ENCODE measurements around the gene PTPRM.
A peak's percentile ranks its signal among the peaks of the same experiment; 100 is the strongest.

Gene PTPRM

DNA sequence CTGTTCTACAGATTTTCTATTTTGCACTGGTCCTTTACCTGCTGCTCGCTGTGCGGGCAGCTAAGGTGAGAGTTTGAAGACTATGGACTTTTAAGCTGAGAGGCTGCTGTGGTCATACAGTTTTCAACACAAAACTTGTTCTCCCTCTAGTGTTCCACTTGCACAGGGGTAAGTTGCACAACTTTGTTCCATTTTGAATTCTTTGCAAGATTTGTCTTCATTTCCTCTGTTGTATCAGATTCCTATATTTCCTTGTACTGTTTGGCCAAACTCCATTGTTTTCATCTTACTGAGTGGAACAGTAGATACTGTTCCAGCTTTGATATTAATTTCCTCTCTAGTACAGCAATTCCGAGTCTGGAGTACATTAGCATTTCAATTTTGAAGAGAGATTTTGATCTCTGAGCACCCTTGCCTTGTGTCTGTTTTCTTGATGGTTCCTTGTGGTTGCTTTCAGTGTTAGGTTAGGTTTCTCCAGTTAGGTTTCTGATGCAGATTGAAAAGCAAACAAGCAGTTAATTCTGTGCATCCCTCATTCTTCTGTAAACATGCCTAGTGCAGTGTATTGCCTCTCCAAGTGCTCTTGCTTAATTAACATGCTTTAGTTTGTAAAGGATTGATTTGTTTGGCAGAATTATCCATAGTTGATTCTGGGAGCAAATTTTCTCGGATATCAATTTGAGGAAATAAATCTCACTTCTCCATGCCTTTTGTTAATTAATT lies 188.8 kb downstream of the PTPRM start:
- no peak for DNase-seq (ENCODE audit: low read depth, low spot score)

GRCh38 chr18:7757175-7757574 lies 190.1 kb downstream of the PTPRM start:
- no peak for DNase-seq (ENCODE audit: low read depth, low spot score)

DNA sequence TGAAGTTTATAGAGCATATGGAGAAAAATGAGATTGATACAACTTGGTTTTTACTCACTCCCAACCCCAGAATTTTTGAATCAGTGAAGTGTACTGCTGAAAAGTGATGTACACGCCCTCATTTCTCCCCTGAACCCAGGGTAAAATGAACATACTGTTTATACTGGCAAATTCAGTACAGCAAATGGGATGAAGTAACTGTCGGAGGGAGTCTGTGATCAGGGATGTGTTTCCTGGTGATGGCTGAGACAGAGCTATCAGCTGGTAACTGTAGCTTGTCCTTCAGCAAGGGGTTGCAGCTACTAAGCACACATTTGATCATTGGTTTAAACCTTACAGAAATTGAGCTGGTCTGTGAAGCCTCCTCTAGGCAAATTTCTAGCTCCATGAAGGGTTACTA lies 191.6 kb downstream of the PTPRM start:
- no peak for DNase-seq (ENCODE audit: low read depth, low spot score)

- peak; percentile 71 for DNase-seq (ENCODE audit: low read depth, low spot score)
Measured at GRCh38 chr18:7760967-7761948, 194.1 kb downstream of the PTPRM start.

DNA sequence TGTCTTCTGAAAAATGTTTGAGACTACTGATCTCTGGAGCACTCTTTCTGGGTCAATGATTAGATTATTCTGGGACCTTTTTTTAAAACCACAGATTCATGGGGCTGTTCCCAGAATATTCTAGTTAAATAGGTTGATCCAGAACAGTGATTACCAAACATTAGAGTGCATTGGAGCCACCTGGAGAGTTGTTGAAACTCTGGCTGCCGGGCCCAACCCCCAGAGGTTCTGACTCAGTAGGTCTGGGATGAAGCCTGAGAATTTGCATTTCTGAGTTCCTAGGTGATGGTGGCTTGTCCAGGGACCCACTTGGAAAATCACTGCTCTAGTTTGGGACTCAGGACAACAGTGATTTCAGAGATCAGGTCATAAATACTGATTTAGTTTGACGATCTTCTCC lies 197.3 kb downstream of the PTPRM start:
- no peak for DNase-seq (ENCODE audit: low read depth, low spot score)

GRCh38 chr18:7766346-7766745 lies 199.2 kb downstream of the PTPRM start:
- DNase-seq (ENCODE audit: low read depth, low spot score), result no peak

- DNase-seq (ENCODE audit: low read depth, low spot score), result no peak
Measured at GRCh38 chr18:7766817-7767216, 199.7 kb downstream of the PTPRM start.

DNA sequence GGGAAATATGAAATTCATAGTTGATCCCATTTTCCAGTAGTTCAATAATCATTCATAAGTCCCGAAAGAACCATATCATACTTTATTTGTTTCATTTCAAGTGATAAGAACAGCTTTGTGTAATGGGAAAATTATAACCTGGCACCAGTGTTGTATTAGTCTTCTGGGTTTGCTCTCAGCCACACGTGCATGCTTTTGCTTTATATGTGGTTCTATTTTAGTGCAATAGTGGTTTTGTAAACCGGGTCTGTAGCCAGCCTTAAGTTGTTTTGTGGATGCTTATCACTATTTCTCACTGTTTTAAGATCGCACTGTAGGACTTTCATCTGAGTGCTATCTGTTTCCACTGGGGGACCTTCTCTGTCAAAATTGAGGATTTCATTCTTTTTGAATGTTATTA lies 203.8 kb downstream of the PTPRM start:
- DNase-seq (ENCODE audit: low read depth, low spot score), result no peak

DNA sequence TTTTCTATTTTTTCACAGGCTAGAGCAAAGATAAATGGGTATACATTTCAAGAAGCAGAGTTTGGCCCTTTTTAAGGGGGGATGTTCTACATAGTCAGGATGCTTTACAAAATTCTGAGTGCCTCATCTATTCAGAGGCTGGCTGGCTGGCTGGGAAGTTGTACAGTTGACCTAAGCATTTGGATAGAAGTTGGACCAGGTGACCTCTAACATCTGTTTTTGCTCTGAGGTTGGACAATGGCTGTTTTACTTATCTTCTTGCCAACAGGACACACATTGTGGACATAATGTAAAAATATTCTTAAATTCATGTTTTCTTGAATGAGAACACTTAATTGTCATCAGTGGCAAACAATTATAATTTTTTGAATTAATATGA lies 205.4 kb downstream of the PTPRM start:
- no peak for DNase-seq (ENCODE audit: low read depth, low spot score)

GRCh38 chr18:7772951-7773350 lies 205.8 kb downstream of the PTPRM start:
- DNase-seq (ENCODE audit: low read depth, low spot score), result no peak

DNA sequence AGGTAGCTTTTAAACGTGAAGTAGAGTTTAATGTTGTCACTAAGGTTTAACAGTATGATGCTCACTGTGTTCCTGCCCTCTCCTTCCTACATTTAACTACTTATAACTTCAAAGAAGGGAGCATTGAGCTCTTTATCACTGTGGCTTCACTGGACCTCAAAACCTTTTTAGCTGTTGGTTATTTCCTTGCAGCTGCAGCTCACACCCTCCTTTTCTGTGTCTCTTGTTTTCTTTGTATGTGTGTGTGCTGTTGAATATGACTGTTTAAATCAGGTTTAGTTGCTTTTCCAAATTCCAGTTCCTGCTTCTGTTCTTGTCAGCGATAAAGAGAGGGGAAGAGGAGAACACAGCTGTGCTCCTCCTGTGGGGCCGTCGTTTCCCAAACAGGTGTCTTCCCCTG lies 208.0 kb downstream of the PTPRM start:
- no peak for DNase-seq (ENCODE audit: low read depth, low spot score)

GRCh38 chr18:7775843-7776242 lies 208.7 kb downstream of the PTPRM start:
- no peak for DNase-seq (ENCODE audit: low read depth, low spot score)

GRCh38 chr18:7778181-7778580 lies 211.1 kb downstream of the PTPRM start:
- peak; percentile 18 for DNase-seq (ENCODE audit: low read depth, low spot score)

DNA sequence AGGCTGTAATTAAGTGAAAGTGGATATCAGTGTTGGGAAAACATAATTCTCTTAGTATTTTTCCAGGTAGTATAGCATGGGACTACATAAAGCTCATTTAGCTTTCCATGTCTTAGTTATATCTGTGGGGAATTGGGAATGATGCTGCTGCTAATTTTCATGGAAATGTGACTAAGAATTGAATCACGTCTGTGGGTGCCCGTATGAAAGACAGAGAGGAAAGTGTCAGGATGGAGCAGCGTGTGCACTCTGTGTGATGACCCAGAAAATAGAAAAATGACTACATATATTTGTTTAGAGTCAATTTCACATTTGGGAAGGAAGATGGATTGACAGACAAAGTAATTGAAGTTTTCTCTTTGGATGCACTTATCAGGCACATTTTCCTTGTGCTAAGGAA lies 212.1 kb downstream of the PTPRM start:
- no peak for DNase-seq (ENCODE audit: low read depth, low spot score)

DNA sequence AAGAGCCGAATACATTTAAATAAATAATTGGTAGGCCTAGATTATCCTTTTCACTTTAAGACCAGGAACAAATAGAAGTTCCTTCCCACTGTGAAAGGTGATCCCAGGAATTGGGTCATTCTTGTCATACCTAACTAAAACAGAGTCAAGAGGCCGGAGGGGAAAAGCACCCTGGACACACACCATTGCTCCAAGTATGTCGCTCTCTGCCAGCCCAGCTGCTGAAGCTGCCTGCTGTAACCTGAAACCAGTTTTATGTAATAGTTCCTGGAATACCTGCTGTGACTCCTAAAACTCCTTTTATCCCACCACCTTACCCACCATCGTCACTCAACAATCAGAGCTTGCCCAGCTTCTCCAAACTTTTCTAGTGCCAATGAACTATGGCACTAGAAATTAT lies 217.1 kb downstream of the PTPRM start:
- DNase-seq (ENCODE audit: low read depth, low spot score), result peak; percentile 13

DNA sequence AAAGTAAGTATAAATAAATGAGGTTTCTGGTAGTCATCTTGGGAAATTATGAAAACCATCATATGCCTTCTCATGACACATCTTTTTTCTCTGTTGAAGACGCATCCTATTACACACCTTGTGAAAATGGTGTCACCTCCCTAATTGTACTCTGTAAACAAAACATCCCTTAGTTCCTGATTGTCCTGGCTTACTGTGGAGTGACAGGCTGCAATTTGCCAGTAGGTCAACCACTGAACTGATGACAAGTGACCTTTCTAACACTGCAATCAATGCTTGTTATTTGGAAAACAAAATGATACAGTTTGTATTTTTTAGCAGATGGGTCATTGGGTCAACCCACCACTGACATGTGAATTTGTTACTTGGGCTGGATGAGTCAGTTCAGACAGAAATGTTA lies 219.5 kb downstream of the PTPRM start:
- DNase-seq (ENCODE audit: low read depth, low spot score), result no peak

DNA sequence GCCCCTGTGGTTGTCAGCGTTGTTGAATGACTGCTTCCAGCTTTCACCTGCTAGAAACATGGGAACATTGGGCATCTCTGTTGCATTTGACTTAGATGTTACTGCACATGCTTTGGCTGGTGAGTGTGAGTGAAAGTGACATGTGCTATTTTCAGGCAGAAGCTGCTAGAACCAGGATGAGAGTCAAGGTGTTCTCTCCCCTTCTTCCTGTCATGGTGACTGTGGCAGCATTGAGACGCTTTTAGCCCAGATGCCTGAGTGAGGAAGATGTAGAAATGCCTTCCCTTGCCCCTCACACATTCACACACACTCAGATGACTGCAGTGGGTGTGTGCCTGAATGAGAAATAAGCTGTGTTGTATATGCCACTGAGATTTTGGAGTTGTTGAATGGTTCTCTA lies 220.2 kb downstream of the PTPRM start:
- no peak for DNase-seq (ENCODE audit: low read depth, low spot score)

DNA sequence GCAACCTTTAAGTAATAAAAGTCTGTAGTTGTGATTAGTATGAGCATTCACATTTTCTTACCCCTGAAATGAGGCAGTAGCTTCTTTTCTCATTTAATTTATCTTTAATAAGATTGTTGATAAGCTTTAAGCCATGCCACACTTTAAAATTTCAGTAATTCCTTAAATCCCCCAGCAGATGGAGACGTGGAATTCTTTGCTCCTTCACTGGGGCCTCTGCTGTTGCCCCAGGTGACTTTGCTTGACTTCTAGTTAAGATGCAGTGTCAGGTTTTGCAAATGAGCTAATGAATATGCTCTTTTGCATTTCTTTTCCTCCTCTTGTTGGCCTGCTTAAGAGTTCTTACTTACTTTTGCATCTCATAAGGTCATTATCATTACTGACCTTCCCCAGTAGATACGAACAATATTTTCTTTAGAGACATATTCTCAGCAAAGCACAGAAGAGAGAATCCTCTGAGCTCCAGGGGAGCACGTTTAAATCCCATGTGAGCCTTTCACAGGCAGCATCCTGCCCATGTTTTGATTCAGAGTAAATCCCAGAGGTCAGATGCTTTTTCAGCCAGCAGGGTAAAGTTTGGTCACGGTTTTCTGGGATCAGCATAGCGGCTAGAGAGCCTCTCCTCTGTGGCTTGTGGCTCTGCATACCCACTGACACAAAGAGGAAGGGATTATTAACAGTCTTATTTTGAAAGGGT lies 222.9 kb downstream of the PTPRM start:
- DNase-seq (ENCODE audit: low read depth, low spot score), result peak; percentile 65

DNA sequence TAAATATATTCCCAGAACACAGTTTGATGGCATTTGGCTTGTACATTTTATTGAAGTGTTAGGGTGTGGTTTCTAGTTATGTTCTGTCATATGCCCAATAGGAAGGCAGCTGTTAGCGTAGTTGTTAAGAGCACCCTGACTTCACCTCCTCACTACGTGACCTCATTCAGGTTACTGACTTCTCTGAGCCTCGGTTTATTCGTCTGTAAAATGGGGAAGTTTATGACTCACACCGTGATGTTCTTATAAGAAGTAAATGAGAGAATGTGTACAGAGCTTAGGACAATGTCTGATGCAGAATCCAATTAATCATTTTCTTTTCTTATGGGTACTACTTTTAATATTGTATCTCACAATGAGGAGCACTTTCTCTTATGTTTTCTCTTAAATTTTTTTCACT lies 226.0 kb downstream of the PTPRM start:
- DNase-seq (ENCODE audit: low read depth, low spot score), result no peak

DNA sequence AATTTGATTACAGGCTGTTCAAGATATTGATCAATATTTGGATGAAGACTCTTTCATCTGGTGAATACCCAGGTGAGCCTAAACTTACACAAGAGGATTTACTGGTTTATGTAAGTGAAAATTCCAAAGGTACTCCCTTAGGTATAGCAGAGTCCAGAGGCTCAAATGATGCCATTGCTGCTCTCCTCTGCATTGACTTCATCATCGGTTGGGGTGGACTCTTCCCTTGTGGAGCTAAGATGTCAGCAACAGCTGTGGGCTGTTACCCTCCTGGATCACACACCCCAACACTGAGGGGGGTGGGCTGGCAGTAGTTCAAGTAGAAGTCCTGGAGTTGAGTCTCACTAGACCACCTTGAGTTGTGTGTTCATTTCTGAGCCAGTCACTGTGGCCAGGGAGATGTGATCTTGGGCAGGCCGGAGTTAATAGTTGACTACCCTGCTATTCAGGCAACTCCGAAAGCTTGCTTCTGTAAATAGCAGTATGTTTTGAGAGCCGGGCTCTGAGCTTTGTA lies 236.9 kb downstream of the PTPRM start:
- no peak for DNase-seq (ENCODE audit: low read depth, low spot score)

DNA sequence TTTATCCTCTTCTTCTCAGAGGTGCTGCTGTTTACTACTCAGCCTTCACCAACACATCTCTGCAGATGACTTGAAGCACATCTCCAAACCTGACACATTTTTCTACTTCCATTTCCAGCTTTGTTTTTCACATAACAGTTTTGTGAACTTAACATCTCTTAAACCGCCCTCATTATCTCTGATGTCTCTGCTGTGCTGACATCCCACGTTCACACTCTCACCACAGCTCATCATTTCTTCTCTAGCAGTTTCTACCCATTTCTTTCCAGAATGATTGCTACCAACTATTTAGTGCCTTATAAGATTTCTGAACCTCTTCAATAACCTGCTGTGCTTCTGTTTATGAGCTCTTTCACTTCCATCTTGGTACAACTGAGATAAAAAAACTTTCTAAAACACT lies 238.0 kb downstream of the PTPRM start:
- no peak for DNase-seq (ENCODE audit: low read depth, low spot score)

GRCh38 chr18:7805880-7806279 lies 238.8 kb downstream of the PTPRM start:
- no peak for DNase-seq (ENCODE audit: low read depth, low spot score)

All from astrocyte of the hippocampus (primary cell).